Adrenal gland (tissue), 12 donors: Measurements from ENCODE around the gene INCA1. TPM values are rescaled to one million over a fixed set of nuclear protein-coding genes. Genes with fewer than 3 reads are reported as not detected.

Experiments used
- DNase-seq, 7 donors: peaks; one replicate each; pipeline ENCODE4 v3.0.0-alpha.2; 2019 to 2020
- H3K27ac ChIP-seq, 5 donors: fragments of 200-600 bp; sonication (generic) in 4 of 5; 1 replicate in 3 of 5; 2 replicates in 2 of 5; pipeline versions ENCODE4 v1.5.1 to v1.8.0; 2016 to 2020; ENCODE audit warnings: mild to moderate bottlenecking in 1 of 5
- H3K27me3 ChIP-seq: fragments of 200-600 bp; 2 replicates; pipeline ENCODE4 v1.8.0; 2021
- H3K36me3 ChIP-seq, 2 donors: fragments of 200-600 bp; replicated peaks in 1 of 2; 1 replicate in 1 of 2; 2 replicates in 1 of 2; pipeline versions ENCODE4 v1.5.1 to v1.8.0; 2018 to 2022
- H3K4me1 ChIP-seq, 2 donors: fragments of 200-600 bp; replicated peaks in 1 of 2; 1 replicate in 1 of 2; 2 replicates in 1 of 2; pipeline versions ENCODE4 v1.5.1 to v1.8.0; 2018 to 2021
- H3K4me3 ChIP-seq, 4 donors: fragments of 200-600 bp; sonication (generic) in 3 of 4; one replicate each; pipeline ENCODE4 v1.5.1; 2016 to 2018
- H3K9me3 ChIP-seq, 3 donors: fragments of 200-600 bp; sonication (generic) in 1 of 3; replicated peaks in 1 of 3; 1 replicate in 2 of 3; 2 replicates in 1 of 3; pipeline versions ENCODE4 v1.5.1 to v1.8.0; 2016 to 2021
- CTCF ChIP-seq, 6 experiments: fragments of 450-650 bp in 4 of 6; fragments of 200-600 bp in 2 of 6; sonication (generic) in 1 of 6; IDR thresholded peaks; 1 replicate in 5 of 6; 2 replicates in 1 of 6; pipeline versions ENCODE4 v1.5.1 to v1.8.0; 2016 to 2021; ENCODE audit warnings: antibody characterized with exemption in 6 of 6, mild to moderate bottlenecking in 2 of 6, moderate library complexity in 1 of 6
- POLR2A ChIP-seq, 2 donors: fragments of 450-650 bp; IDR thresholded peaks; one replicate each; pipeline ENCODE4 v1.6.1; 2017; ENCODE audit warnings: antibody characterized with exemption in 2 of 2, mild to moderate bottlenecking in 2 of 2, moderate library complexity in 1 of 2
- WGBS, 4 donors: extraction: QIAGEN DNeasy Blood & Tissue Kit in 2 of 4; methylation state at CpG; one replicate each; pipeline versions ENCODE4 v1.1.5 to v1.1.7; 2013 to 2017; 5-methylcytosine and 5-hydroxymethylcytosine counted together
- intact Hi-C, 2 donors: fragments of 100-400 bp; cut with DNase I; formaldehyde crosslinking; loops; one replicate each; pipeline versions ENCODE4 v1.14.1 to v1.15.0; 2022 to 2023
- polyA plus RNA-seq, 3 donors: library from polyadenylated mRNA; stranded (reverse); fragments of 200-250 nt in 2 of 3; fragments of 350-450 nt in 1 of 3; fragmentation: Illumina TruSeq in 1 of 3; extraction: RNeasy Lipid Tissue Mini Kit (QIAGEN cat#74804) in 1 of 3; gene quantifications; one replicate each; pipeline ENCODE4 v1.2.3, GENCODE V29; 2013 to 2014
- total RNA-seq, 9 donors: library from RNA; depleted of rRNA in 4 of 9; stranded (reverse); fragments of >200 nt in 4 of 9; fragments of 120-200 nt in 1 of 9; fragmentation: NEBNext Ultra II Directional in 1 of 9; extraction: Animal tissue kit (Norgen Biotek cat#: 25700) in 1 of 9; gene quantifications; one replicate each; pipeline versions ENCODE4 v1.1.0 to v1.2.4, GENCODE V29; 2013 to 2023
- donor health status: healthy with polysubstance abuse.
- donor health status: Bipolar disorder and iron deficiency.
- donor health status: DM: yes; HTN: yes; CAD: no.
- donor health status: DM: no; HTN: no; CAD: no.
- donor health status: DM: no; HTN: no; CAD: no.
- donor health status: DM: yes; HTN: yes; CAD: no.

INCA1 gene
- total and polyA plus RNA-seq, 12 donors, result 0.44 to 6.2 (median 1.3) TPM; not detected in 2

GRCh38 chr17:5020502-5021023 is 23.2 kb upstream of the INCA1 start:
- H3K9me3 ChIP-seq, result no peaks in the 10 kb centered on the region
- 83 to 91% (median 86%) methylated on average over 12 to 20 of the region's 20 CpGs for WGBS, 4 donors
- H3K27me3 ChIP-seq, result no peaks in the 10 kb centered on the region
- no peak overlapping the region for H3K27ac ChIP-seq
- H3K36me3 ChIP-seq, result peaks cover 0 to 38% of the 10 kb centered on the region in 2 donors
- DNase-seq, result no peak
- H3K4me1 ChIP-seq, result no peaks in the 10 kb centered on the region
- TF ChIP-seq POLR2A (IDR thresholded peaks at IDR 0.05) (no peak), CTCF (IDR thresholded peaks at IDR 0.05) (no peak)
- intact Hi-C loops, result no loop called here
- no peak overlapping the region for H3K4me3 ChIP-seq

- Histone ChIP-seq H3K27me3 (no peaks in the 10 kb centered on the region), H3K4me1 (no peaks in the 10 kb centered on the region), H3K9me3 (no peaks in the 10 kb centered on the region), H3K36me3 (peaks cover 0 to 48% of the 10 kb centered on the region in 2 donors), H3K4me3 (no peak overlapping the region), H3K27ac (no peak overlapping the region)
- DNase-seq, result peak in 1 of 7 donors; percentile 8
- 45 to 50% (median 45%) methylated on average over 1 of the region's 1 CpG; no CpG with 5 or more reads in 1 of the 4 donors for WGBS, 4 donors
- intact Hi-C loops, result no loop called here
- no peak for TF ChIP-seq CTCF (IDR thresholded peaks at IDR 0.05)
- TF ChIP-seq POLR2A (IDR thresholded peaks at IDR 0.05), result no peak
These were observed 22.2 kb upstream of the INCA1 start for GRCh38 chr17:5019475-5019956.

GRCh38 chr17:5014357-5014756 is 17.0 kb upstream of the INCA1 start:
- intact Hi-C loops, result no loop called here
- Histone ChIP-seq H3K27me3 (no peaks in the 10 kb centered on the region), H3K4me1 (no peaks in the 10 kb centered on the region), H3K27ac (no peak overlapping the region), H3K4me3 (no peak overlapping the region), H3K36me3 (peaks cover 0 to 42% of the 10 kb centered on the region in 2 donors), H3K9me3 (no peaks in the 10 kb centered on the region)
- WGBS, 4 donors, result 75 to 90% (median 88%) methylated on average over 4 of the region's 4 CpGs
- no peak for DNase-seq
- TF ChIP-seq CTCF (IDR thresholded peaks at IDR 0.05), result no peak
- no peak for TF ChIP-seq POLR2A (IDR thresholded peaks at IDR 0.05)

GRCh38 chr17:5011928-5012327 is 14.6 kb upstream of the INCA1 start:
- Histone ChIP-seq H3K36me3 (peaks cover 0 to 64% of the 10 kb centered on the region in 2 donors), H3K27ac (no peak overlapping the region), H3K4me1 (no peaks in the 10 kb centered on the region), H3K4me3 (no peak overlapping the region), H3K9me3 (no peaks in the 10 kb centered on the region), H3K27me3 (no peaks in the 10 kb centered on the region)
- DNase-seq, result no peak
- WGBS, 4 donors, result 80 to 93% (median 83%) methylated on average over 6 of the region's 6 CpGs
- intact Hi-C loops, result no loop called here
- TF ChIP-seq POLR2A (IDR thresholded peaks at IDR 0.05) (no peak), CTCF (IDR thresholded peaks at IDR 0.05) (no peak)
